Measurements from ENCODE around the gene SULT1B1. TPM values are rescaled to one million over a fixed set of nuclear protein-coding genes. Genes with fewer than 3 reads are reported as not detected.

The SULT1B1 gene
- 0.02 to 0.14 TPM (median 0.04 TPM) in 3 replicates for total RNA-seq (2021)
- Bru-seq, nascent RNA: not detected
- long read RNA-seq, experiment 1: 0 reads
- long read RNA-seq, experiment 2: 0 reads
- long read RNA-seq, experiment 3: 0 reads

DNA sequence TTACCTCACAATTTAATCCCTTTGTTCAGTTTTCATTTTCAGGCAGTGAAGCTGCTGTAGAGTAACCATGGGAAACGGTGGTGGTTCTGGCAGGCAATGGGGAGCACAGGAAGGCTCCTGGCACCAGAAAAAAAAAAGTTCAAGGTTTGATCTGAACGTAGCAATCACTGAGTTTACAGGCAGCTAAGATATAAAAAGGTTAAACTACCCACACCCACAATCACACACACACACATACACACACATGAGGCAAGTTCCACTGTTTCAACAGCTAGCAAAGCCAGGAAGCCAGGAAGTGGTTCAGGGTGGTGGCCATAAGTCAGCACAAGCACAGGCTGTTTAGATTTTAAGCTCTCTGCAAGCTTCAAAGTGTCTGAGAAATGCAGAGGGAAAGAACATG lies at the start of gene SULT1B1:
SULT1B1 (minus strand) TSS at position 166 of the 400 bp plus-strand sequence. CDS start 5,403 bp downstream, outside the sequence.
- no peaks in the 10 kb centered on the region for H3K4me1 Mint-ChIP-seq
- TF ChIP-seq NR1H2 (CRISPR knock-in tag; IDR thresholded peaks at IDR 0.05): no peak
- TF ChIP-seq IRF2 (CRISPR knock-in tag; IDR thresholded peaks at IDR 0.05; ENCODE audit: borderline replicate concordance, low read depth): no peak
- TF ChIP-seq, protein P1, sequence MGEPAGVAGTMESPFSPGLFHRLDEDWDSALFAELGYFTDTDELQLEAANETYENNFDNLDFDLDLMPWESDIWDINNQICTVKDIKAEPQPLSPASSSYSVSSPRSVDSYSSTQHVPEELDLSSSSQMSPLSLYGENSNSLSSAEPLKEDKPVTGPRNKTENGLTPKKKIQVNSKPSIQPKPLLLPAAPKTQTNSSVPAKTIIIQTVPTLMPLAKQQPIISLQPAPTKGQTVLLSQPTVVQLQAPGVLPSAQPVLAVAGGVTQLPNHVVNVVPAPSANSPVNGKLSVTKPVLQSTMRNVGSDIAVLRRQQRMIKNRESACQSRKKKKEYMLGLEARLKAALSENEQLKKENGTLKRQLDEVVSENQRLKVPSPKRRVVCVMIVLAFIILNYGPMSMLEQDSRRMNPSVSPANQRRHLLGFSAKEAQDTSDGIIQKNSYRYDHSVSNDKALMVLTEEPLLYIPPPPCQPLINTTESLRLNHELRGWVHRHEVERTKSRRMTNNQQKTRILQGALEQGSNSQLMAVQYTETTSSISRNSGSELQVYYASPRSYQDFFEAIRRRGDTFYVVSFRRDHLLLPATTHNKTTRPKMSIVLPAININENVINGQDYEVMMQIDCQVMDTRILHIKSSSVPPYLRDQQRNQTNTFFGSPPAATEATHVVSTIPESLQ (CRISPR knock-in tag; IDR thresholded peaks at IDR 0.05): no peak
- TF ChIP-seq, protein P2, sequence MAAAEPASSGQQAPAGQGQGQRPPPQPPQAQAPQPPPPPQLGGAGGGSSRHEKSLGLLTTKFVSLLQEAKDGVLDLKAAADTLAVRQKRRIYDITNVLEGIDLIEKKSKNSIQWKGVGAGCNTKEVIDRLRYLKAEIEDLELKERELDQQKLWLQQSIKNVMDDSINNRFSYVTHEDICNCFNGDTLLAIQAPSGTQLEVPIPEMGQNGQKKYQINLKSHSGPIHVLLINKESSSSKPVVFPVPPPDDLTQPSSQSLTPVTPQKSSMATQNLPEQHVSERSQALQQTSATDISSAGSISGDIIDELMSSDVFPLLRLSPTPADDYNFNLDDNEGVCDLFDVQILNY (CRISPR knock-in tag; IDR thresholded peaks at IDR 0.05): no peak
- TF ChIP-seq ZNF416 (CRISPR knock-in tag; IDR thresholded peaks at IDR 0.05): no peak
- TF ChIP-seq, protein P3, sequence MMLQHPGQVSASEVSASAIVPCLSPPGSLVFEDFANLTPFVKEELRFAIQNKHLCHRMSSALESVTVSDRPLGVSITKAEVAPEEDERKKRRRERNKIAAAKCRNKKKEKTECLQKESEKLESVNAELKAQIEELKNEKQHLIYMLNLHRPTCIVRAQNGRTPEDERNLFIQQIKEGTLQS (CRISPR knock-in tag; conservative IDR thresholded peaks at IDR 0.05): no peak
- TF ChIP-seq, protein P4, sequence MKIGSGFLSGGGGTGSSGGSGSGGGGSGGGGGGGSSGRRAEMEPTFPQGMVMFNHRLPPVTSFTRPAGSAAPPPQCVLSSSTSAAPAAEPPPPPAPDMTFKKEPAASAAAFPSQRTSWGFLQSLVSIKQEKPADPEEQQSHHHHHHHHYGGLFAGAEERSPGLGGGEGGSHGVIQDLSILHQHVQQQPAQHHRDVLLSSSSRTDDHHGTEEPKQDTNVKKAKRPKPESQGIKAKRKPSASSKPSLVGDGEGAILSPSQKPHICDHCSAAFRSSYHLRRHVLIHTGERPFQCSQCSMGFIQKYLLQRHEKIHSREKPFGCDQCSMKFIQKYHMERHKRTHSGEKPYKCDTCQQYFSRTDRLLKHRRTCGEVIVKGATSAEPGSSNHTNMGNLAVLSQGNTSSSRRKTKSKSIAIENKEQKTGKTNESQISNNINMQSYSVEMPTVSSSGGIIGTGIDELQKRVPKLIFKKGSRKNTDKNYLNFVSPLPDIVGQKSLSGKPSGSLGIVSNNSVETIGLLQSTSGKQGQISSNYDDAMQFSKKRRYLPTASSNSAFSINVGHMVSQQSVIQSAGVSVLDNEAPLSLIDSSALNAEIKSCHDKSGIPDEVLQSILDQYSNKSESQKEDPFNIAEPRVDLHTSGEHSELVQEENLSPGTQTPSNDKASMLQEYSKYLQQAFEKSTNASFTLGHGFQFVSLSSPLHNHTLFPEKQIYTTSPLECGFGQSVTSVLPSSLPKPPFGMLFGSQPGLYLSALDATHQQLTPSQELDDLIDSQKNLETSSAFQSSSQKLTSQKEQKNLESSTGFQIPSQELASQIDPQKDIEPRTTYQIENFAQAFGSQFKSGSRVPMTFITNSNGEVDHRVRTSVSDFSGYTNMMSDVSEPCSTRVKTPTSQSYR (CRISPR knock-in tag; IDR thresholded peaks at IDR 0.05): no peak
- TF ChIP-seq, protein P5, sequence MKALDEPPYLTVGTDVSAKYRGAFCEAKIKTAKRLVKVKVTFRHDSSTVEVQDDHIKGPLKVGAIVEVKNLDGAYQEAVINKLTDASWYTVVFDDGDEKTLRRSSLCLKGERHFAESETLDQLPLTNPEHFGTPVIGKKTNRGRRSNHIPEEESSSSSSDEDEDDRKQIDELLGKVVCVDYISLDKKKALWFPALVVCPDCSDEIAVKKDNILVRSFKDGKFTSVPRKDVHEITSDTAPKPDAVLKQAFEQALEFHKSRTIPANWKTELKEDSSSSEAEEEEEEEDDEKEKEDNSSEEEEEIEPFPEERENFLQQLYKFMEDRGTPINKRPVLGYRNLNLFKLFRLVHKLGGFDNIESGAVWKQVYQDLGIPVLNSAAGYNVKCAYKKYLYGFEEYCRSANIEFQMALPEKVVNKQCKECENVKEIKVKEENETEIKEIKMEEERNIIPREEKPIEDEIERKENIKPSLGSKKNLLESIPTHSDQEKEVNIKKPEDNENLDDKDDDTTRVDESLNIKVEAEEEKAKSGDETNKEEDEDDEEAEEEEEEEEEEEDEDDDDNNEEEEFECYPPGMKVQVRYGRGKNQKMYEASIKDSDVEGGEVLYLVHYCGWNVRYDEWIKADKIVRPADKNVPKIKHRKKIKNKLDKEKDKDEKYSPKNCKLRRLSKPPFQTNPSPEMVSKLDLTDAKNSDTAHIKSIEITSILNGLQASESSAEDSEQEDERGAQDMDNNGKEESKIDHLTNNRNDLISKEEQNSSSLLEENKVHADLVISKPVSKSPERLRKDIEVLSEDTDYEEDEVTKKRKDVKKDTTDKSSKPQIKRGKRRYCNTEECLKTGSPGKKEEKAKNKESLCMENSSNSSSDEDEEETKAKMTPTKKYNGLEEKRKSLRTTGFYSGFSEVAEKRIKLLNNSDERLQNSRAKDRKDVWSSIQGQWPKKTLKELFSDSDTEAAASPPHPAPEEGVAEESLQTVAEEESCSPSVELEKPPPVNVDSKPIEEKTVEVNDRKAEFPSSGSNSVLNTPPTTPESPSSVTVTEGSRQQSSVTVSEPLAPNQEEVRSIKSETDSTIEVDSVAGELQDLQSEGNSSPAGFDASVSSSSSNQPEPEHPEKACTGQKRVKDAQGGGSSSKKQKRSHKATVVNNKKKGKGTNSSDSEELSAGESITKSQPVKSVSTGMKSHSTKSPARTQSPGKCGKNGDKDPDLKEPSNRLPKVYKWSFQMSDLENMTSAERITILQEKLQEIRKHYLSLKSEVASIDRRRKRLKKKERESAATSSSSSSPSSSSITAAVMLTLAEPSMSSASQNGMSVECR (CRISPR knock-in tag; IDR thresholded peaks at IDR 0.05; ENCODE audit: borderline replicate concordance): no peak
- TF ChIP-seq, protein P6, sequence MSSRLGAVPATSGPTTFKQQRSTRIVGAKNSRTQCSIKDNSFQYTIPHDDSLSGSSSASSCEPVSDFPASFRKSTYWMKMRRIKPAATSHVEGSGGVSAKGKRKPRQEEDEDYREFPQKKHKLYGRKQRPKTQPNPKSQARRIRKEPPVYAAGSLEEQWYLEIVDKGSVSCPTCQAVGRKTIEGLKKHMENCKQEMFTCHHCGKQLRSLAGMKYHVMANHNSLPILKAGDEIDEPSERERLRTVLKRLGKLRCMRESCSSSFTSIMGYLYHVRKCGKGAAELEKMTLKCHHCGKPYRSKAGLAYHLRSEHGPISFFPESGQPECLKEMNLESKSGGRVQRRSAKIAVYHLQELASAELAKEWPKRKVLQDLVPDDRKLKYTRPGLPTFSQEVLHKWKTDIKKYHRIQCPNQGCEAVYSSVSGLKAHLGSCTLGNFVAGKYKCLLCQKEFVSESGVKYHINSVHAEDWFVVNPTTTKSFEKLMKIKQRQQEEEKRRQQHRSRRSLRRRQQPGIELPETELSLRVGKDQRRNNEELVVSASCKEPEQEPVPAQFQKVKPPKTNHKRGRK (CRISPR knock-in tag; IDR thresholded peaks at IDR 0.05; ENCODE audit: borderline replicate concordance): no peak
- TF ChIP-seq, protein P7, sequence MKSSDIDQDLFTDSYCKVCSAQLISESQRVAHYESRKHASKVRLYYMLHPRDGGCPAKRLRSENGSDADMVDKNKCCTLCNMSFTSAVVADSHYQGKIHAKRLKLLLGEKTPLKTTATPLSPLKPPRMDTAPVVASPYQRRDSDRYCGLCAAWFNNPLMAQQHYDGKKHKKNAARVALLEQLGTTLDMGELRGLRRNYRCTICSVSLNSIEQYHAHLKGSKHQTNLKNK (CRISPR knock-in tag; IDR thresholded peaks at IDR 0.05): no peak
- no peak for TF ChIP-seq JAZF1 (CRISPR knock-in tag; IDR thresholded peaks at IDR 0.05)
- TF ChIP-seq, protein P8, sequence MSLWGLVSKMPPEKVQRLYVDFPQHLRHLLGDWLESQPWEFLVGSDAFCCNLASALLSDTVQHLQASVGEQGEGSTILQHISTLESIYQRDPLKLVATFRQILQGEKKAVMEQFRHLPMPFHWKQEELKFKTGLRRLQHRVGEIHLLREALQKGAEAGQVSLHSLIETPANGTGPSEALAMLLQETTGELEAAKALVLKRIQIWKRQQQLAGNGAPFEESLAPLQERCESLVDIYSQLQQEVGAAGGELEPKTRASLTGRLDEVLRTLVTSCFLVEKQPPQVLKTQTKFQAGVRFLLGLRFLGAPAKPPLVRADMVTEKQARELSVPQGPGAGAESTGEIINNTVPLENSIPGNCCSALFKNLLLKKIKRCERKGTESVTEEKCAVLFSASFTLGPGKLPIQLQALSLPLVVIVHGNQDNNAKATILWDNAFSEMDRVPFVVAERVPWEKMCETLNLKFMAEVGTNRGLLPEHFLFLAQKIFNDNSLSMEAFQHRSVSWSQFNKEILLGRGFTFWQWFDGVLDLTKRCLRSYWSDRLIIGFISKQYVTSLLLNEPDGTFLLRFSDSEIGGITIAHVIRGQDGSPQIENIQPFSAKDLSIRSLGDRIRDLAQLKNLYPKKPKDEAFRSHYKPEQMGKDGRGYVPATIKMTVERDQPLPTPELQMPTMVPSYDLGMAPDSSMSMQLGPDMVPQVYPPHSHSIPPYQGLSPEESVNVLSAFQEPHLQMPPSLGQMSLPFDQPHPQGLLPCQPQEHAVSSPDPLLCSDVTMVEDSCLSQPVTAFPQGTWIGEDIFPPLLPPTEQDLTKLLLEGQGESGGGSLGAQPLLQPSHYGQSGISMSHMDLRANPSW (CRISPR knock-in tag; conservative IDR thresholded peaks at IDR 0.05; ENCODE audit: low read depth): no peak
- TF ChIP-seq ZNF396 (CRISPR knock-in tag; IDR thresholded peaks at IDR 0.05; ENCODE audit: borderline replicate concordance): no peak
- POLR2A ChIA-PET: no interaction called here
- peaks cover 8% of the 10 kb centered on the region for H3K36me3 Mint-ChIP-seq
- H3K4me3 Mint-ChIP-seq: no peak within 1 kb of the TSS
- peaks cover 6% of the 10 kb centered on the region for H3K9me3 Mint-ChIP-seq
- DNase-seq (ENCODE audit: low spot score) (no peak), ATAC-seq (no peak)
- H3K27ac Mint-ChIP-seq: no peak within 1 kb of the TSS
- no peaks in the 10 kb centered on the region for H3K27me3 Mint-ChIP-seq (ENCODE audit: low read depth)
- CTCF ChIA-PET: no interaction called here

Data from WTC11 (cell line).